BE2C (cell line): Measurements from ENCODE around the gene TMEM86A.

Experiments used
- DNase-seq: peaks from one replicate; pipeline ENCODE4 v3.0.0-alpha.2; 2020
- H3K27me3 ChIP-seq: fragments of 250-450 bp; sonication (Bioruptor Pico); 2 replicates; pipeline ENCODE4 v1.5.1; 2020; ENCODE audit warnings: mild to moderate bottlenecking
- H3K36me3 ChIP-seq: fragments of 250-450 bp; sonication (Bioruptor Pico); 2 replicates; pipeline ENCODE4 v1.5.1; 2020; ENCODE audit warnings: mild to moderate bottlenecking
- H3K4me1 ChIP-seq: fragments of 250-450 bp; sonication (Bioruptor Pico); 2 replicates; pipeline ENCODE4 v1.5.1; 2020
- H3K4me3 ChIP-seq: 2 replicates; pipeline ENCODE4 v1.5.1; 2011; ENCODE audit warnings: low read depth, low read length
- H3K9me3 ChIP-seq: fragments of 250-450 bp; sonication (Bioruptor Pico); 2 replicates; pipeline ENCODE4 v1.5.1; 2020
- TF ChIP-seq, protein P1 (sequence below): IDR thresholded peaks from 2 replicates; pipeline ENCODE4 v1.5.1; 2012; ENCODE audit warnings: mild to moderate bottlenecking, low read depth, low read length

Gene TMEM86A

DNA sequence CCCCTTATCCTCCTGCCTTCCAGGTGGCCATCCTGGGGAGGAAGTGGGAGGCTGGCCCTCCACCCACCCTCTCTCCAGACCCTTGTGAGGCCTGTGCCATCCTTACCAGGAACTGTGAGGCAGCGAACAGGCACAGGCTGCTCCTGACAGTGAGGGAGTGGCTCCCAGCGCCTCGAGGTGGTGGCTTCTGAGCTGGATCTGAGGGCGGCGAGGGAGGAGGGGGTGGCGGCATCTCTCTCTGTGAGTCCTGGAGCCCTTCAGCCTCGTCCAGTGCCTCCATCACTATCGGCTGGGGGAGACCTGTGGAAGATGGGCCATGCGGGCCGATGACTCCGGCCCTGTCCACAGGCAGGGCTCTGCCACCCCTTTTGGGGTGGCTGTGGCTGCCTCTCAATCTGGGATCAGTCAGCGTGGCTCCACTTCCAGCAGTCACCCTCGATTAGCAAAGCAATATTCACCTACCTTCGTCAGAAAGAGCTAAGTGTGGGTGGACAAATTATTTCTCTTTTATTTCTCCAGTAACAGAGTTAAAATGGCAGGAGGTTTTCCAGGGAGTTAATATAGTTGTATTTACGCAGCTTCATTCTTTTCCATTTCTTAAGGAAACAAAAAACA is 45.4 kb downstream of the TMEM86A start:
- TF ChIP-seq, protein P1, sequence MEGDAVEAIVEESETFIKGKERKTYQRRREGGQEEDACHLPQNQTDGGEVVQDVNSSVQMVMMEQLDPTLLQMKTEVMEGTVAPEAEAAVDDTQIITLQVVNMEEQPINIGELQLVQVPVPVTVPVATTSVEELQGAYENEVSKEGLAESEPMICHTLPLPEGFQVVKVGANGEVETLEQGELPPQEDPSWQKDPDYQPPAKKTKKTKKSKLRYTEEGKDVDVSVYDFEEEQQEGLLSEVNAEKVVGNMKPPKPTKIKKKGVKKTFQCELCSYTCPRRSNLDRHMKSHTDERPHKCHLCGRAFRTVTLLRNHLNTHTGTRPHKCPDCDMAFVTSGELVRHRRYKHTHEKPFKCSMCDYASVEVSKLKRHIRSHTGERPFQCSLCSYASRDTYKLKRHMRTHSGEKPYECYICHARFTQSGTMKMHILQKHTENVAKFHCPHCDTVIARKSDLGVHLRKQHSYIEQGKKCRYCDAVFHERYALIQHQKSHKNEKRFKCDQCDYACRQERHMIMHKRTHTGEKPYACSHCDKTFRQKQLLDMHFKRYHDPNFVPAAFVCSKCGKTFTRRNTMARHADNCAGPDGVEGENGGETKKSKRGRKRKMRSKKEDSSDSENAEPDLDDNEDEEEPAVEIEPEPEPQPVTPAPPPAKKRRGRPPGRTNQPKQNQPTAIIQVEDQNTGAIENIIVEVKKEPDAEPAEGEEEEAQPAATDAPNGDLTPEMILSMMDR: no peak
- no peaks in the 10 kb centered on the region for H3K9me3 ChIP-seq
- no peaks in the 10 kb centered on the region for H3K27me3 ChIP-seq
- no peaks in the 10 kb centered on the region for H3K4me1 ChIP-seq
- H3K36me3 ChIP-seq: no peaks in the 10 kb centered on the region
- no peak for DNase-seq
- H3K4me3 ChIP-seq: no peak overlapping the region

GRCh38 chr11:18745251-18745650 is 46.7 kb downstream of the TMEM86A start:
- no peaks in the 10 kb centered on the region for H3K36me3 ChIP-seq
- no peaks in the 10 kb centered on the region for H3K9me3 ChIP-seq
- DNase-seq: no peak
- H3K4me1 ChIP-seq: no peaks in the 10 kb centered on the region
- TF ChIP-seq, protein P1: no peak
- H3K4me3 ChIP-seq: no peak overlapping the region
- no peaks in the 10 kb centered on the region for H3K27me3 ChIP-seq

- Histone ChIP-seq H3K4me3 (no peak overlapping the region), H3K4me1 (no peaks in the 10 kb centered on the region), H3K27me3 (no peaks in the 10 kb centered on the region), H3K9me3 (no peaks in the 10 kb centered on the region), H3K36me3 (no peaks in the 10 kb centered on the region)
- no peak for DNase-seq
- TF ChIP-seq, protein P1: no peak
Observed at GRCh38 chr11:18748766-18749365, 50.3 kb downstream of the TMEM86A start.

- Histone ChIP-seq H3K9me3 (no peaks in the 10 kb centered on the region), H3K4me3 (no peak overlapping the region), H3K4me1 (no peaks in the 10 kb centered on the region), H3K36me3 (no peaks in the 10 kb centered on the region), H3K27me3 (no peaks in the 10 kb centered on the region)
- TF ChIP-seq, protein P1: no peak
- DNase-seq: peak; percentile 32
Observed at GRCh38 chr11:18749681-18750319, 51.2 kb downstream of the TMEM86A start.

- TF ChIP-seq, protein P1: no peak
- Histone ChIP-seq H3K9me3 (no peaks in the 10 kb centered on the region), H3K36me3 (no peaks in the 10 kb centered on the region), H3K4me1 (no peaks in the 10 kb centered on the region), H3K27me3 (no peaks in the 10 kb centered on the region), H3K4me3 (no peak overlapping the region)
- no peak for DNase-seq
Observed at GRCh38 chr11:18750944-18751343, 52.4 kb downstream of the TMEM86A start.

GRCh38 chr11:18752502-18752901 is 53.9 kb downstream of the TMEM86A start:
- no peaks in the 10 kb centered on the region for H3K27me3 ChIP-seq
- H3K9me3 ChIP-seq: no peaks in the 10 kb centered on the region
- no peak for DNase-seq
- H3K36me3 ChIP-seq: no peaks in the 10 kb centered on the region
- no peak overlapping the region for H3K4me3 ChIP-seq
- H3K4me1 ChIP-seq: no peaks in the 10 kb centered on the region
- TF ChIP-seq, protein P1: no peak
